ENCODE results near the gene ARFGEF3.

The ARFGEF3 gene

GRCh38 chr6:138201836-138202235, 40.1 kb downstream of the ARFGEF3 start:
- Histone ChIP-seq H3K27me3 (replicated peaks) (no peaks in the 10 kb centered on the region), H3K4me3 (ENCODE audit: low read depth, low read length) (no peak overlapping the region), H3K27ac (no peak overlapping the region), H3K36me3 (replicated peaks) (no peaks in the 10 kb centered on the region)
- no peak for TF ChIP-seq CTCF (IDR thresholded peaks at IDR 0.05; ENCODE audit: low read depth, low read length, missing control alignments)
- in situ Hi-C loops (cut with HindIII; ENCODE audit: low pct_ligation_motif_present, low sequenced_read_pairs), result no loop called here
- DNase-seq, result no peak

- DNase-seq, result no peak
- Histone ChIP-seq H3K4me3 (ENCODE audit: low read depth, low read length) (no peak overlapping the region), H3K27me3 (replicated peaks) (no peaks in the 10 kb centered on the region), H3K36me3 (replicated peaks) (no peaks in the 10 kb centered on the region), H3K27ac (no peak overlapping the region)
- no peak for TF ChIP-seq CTCF (IDR thresholded peaks at IDR 0.05; ENCODE audit: low read depth, low read length, missing control alignments)
- in situ Hi-C loops (cut with HindIII; ENCODE audit: low pct_ligation_motif_present, low sequenced_read_pairs), result no loop called here
Measured at GRCh38 chr6:138203315-138203714, 41.6 kb downstream of the ARFGEF3 start.

GRCh38 chr6:138204303-138204702, 42.6 kb downstream of the ARFGEF3 start:
- H3K27ac ChIP-seq, result no peak overlapping the region
- no peak overlapping the region for H3K4me3 ChIP-seq (ENCODE audit: low read depth, low read length)
- H3K36me3 ChIP-seq (replicated peaks), result no peaks in the 10 kb centered on the region
- no peak for DNase-seq
- in situ Hi-C loops (cut with HindIII; ENCODE audit: low pct_ligation_motif_present, low sequenced_read_pairs), result no loop called here
- no peak for TF ChIP-seq CTCF (IDR thresholded peaks at IDR 0.05; ENCODE audit: low read depth, low read length, missing control alignments)
- no peaks in the 10 kb centered on the region for H3K27me3 ChIP-seq (replicated peaks)

GRCh38 chr6:138204792-138205384, 43.1 kb downstream of the ARFGEF3 start:
- no peak for DNase-seq
- no peak for TF ChIP-seq CTCF (IDR thresholded peaks at IDR 0.05; ENCODE audit: low read depth, low read length, missing control alignments)
- Histone ChIP-seq H3K36me3 (replicated peaks) (no peaks in the 10 kb centered on the region), H3K27me3 (replicated peaks) (no peaks in the 10 kb centered on the region), H3K4me3 (ENCODE audit: low read depth, low read length) (no peak overlapping the region), H3K27ac (no peak overlapping the region)
- in situ Hi-C loops (cut with HindIII; ENCODE audit: low pct_ligation_motif_present, low sequenced_read_pairs), result no loop called here

GRCh38 chr6:138205437-138206094, 43.8 kb downstream of the ARFGEF3 start:
- Histone ChIP-seq H3K36me3 (replicated peaks) (no peaks in the 10 kb centered on the region), H3K4me3 (ENCODE audit: low read depth, low read length) (no peak overlapping the region), H3K27me3 (replicated peaks) (no peaks in the 10 kb centered on the region), H3K27ac (no peak overlapping the region)
- no peak for DNase-seq
- no peak for TF ChIP-seq CTCF (IDR thresholded peaks at IDR 0.05; ENCODE audit: low read depth, low read length, missing control alignments)
- in situ Hi-C loops (cut with HindIII; ENCODE audit: low pct_ligation_motif_present, low sequenced_read_pairs), result no loop called here

- TF ChIP-seq CTCF (IDR thresholded peaks at IDR 0.05; ENCODE audit: low read depth, low read length, missing control alignments), result no peak
- in situ Hi-C loops (cut with HindIII; ENCODE audit: low pct_ligation_motif_present, low sequenced_read_pairs), result no loop called here
- no peaks in the 10 kb centered on the region for H3K27me3 ChIP-seq (replicated peaks)
- no peak overlapping the region for H3K4me3 ChIP-seq (ENCODE audit: low read depth, low read length)
- H3K36me3 ChIP-seq (replicated peaks), result no peaks in the 10 kb centered on the region
- no peak for DNase-seq
- H3K27ac ChIP-seq, result no peak overlapping the region
Measured at GRCh38 chr6:138206862-138207261, 45.1 kb downstream of the ARFGEF3 start.

All from brain microvascular endothelial cell (primary cell).